Cerebellar nuclear complex (tissue), 1 donor: Measurements from ENCODE around the gene KRT2.

Experiments used
- DNase-seq, 2 experiments: peaks; one replicate each; lab custom pipeline; 2025; lab: John Stamatoyannopoulos, UW

KRT2 gene

DNA sequence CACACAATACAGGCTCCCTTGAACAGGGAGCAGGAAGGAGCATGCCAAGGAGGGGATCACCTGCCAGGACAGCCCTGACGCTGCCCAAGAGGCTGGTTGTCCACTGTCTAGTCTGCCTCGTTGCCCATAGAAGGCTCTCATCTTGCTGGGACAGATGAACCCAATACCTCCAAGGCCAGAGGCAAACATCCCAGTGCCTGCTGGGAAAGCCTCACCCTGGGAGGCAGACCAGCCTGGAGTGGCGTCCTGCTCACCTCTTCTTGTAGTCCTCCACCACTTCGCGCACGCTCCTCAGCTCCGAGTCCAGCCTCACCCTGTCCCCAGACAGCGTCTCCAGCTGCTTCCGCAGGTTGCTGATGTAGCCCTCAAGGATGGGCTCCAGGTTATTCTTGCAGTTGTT, 36.1 kb downstream of the KRT2 start:
- no peak for DNase-seq

DNA sequence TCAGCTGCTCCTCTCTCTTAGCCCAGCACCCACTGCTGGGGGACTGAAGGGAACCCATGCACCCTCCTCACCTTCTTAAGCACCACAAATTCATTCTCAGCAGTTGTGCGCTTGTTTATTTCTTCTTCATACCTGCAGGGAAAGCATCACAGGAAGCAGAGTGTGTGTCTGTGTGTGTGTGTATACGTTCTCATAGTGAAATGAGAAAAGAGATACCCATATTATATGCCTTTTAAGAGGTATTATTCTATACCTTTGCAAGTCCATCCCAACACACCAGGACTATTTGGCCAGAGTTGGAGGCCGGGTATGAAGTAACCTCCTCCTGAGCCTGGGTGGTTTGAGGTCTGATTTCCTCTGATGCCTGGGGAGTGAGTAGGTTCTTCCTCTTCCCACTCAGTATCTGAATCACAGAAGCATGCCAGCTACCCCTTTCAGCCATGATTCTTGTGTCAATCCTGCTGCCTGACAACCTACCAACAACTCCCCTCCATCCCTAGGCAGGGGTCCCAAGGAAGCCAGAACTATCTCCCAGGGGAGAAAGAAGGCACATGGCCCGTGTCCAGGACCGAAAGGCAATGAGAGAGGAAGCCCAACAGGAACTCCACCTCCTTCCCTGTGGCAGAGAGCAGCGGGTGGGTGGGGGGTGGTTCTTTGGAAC, 36.7 kb downstream of the KRT2 start:
- no peak for DNase-seq

DNA sequence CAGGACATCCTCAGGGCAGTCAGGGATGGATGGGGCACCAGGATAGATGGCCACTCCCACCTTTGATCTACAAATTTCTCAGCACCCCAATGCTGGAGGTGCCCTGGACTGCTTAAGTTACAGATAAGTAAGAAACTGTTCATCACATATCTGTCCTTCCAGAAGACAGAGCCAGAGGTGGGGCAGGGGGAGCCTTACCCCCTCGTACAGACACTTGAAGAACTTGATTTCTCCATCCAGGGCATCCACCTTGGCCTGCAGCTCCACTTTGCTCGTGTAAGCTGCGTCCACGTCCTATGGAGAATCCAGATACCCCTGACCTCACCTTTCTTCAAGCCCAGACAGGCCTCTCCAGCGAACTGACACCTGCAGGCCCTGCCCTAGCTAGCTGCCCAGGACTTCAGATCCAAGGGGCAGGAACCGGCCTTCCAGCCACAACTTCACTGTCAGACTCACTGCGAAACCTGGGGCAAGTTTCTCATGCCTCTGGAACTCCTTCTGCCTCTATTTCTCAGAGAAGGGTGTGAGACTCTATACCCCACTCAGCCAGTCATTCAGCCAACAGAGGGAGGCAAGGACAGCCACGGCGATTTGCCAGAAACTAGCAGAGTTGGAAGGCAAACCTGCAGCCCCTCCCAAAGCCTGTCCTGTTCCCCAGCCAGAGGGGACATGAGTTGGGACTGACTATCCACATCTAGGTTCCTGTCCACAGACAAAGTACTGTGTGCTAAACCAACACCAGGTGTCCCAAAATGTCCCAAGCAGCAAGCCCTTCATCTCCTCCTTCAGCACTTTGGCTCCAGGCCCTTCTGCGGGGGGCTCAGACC, 37.4 kb downstream of the KRT2 start:
- DNase-seq = no peak

DNA sequence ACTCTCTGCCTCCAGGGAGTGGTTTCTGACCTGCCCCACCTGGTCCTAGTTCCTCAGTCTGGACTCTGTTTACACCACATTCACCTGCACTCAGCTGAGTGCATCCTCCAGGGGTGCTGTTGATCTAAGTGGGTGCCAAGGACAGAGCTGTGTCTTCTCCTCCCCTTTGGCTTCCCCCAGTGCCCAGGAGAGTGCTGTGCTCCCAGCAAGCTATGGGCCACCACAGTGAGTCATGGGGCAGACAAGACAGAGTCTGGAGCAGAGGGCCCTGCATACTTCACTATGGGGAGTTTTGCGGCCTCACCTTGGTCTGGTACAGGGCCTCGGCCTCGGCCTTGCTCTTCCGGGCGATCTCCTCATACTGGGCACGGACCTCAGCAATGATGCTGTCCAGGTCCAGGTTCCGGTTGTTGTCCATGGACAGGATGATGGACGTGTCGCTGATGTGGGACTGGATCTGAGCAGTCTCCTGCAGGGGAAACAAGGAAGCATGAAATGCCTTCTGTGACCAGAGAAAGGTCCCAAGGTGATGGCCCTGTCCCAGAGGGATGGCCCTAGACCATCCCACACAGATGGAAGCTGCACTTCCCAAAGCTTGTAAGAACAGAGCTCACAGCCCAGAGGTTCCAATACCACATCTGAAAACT, 38.5 kb downstream of the KRT2 start:
- no peak for DNase-seq

DNA sequence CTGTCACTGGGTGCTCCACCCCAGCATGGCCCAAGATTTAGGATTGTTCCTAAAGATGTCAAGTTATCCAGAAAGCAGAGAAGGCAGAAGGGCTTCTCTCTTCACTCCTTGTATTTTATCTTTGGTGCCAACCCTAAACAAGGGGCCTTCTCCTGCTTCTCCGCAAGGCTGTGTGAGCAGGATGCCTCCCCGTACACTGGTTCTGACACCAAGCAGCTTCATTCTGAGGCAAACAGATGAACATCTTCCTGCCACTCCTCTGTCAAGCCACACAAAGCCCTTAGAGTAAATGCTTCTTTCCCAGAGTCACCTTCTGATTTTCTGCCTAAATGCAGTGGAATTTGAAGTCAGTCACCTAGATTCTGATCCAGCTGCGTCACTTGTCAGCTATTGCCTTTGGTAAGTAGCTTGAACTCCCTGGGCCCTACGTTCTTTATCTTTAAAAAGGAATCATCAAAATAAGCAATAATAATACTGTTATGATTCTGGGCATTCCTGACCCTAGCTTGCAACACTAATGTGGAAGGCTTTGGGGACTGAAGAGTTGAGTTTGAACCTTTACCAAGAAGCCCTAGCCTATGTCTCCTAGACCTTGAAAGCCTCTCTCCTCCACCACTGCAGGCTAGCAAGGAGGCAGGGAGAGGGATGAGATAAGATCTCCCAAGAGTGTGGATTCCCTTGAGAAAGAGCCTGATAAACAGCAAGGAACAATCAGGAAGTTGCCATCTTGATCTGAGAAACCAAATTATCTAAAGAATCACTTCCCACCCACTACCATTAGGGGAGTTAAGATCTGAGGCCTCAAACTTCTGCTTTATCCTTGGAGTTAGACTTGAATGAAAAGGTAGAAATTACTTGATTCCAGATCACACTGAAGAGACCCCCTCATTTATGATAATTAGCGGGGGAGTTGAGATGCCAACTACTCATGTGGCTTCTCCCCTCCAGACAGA, 39.3 kb downstream of the KRT2 start:
- no peak for DNase-seq

DNA sequence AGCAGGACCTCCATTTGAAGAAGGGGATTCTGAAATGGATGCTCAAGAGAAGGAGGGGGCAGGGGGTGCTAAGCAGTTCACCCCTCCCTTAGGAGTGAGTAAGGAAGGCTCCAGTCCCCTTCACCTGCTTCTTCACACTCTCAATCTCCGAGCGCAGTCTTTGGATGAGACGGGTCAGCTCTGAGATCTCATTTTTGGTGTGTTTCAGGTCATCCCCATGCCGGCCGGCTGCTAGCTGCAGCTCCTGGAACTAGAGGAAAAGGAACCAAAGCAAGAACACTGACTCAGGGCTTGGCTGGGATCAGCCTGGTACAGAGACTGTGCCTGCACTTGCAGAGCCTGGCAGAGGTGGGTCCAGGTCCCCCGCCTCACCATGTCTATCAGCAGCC, 40.9 kb downstream of the KRT2 start:
- DNase-seq = no peak

DNA sequence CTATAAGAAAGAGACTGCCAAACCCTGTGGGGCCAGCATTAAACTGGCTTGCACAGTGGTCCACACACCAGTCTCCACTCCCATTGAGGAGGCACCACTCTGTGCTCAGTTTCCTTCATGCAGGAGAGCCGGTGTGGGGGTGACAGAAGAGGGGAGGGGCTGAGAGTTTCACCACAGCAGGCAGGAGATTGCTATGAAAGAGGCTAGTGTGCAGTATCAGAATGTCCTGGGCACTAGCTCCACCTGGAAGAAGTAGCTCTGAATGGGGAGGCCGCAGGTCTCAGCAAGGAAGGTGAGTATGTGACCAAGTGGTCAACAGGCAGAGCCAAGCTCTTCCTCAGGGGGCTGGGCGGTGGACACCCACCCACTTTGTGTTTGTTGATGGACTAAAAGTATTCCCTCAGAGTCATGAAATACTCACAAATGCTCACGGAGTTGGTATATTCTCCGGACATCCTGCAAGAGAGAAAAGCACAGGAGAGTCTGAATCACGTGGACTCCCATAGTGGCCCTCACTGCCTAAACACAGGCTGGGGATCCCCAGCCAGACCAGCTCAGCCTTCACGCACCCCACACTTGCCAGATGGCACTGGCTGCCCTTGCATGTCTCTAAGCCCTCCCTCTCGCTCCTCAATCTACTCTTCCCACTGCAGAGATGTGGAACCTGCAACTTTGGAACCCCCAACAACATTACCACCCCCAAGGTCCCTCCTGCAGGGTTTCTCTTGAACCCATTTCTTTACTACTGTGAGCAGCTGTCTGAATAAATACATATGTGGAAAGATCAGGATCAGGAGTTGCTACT, 43.0 kb downstream of the KRT2 start:
- no peak for DNase-seq

DNA sequence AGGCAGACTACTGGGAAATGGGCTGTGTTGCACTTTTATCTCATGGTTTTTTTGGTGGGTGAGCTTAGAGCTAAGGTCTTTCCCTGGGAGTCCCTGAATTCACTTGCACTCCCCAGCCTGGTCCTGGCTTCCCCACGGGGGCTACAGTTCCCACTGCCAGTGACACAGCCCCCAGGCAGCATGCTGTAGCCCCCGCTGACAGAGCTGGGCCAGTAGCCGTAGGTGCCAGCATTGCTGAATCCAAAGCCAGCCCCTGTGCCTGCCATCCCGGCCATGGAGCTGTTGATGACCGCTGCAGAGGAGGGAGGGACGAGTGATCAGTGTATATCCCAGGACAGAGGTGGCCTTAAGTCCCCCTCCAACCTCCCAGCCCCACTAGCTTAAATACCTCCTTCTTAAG, 43.9 kb downstream of the KRT2 start:
- no peak for DNase-seq

DNA sequence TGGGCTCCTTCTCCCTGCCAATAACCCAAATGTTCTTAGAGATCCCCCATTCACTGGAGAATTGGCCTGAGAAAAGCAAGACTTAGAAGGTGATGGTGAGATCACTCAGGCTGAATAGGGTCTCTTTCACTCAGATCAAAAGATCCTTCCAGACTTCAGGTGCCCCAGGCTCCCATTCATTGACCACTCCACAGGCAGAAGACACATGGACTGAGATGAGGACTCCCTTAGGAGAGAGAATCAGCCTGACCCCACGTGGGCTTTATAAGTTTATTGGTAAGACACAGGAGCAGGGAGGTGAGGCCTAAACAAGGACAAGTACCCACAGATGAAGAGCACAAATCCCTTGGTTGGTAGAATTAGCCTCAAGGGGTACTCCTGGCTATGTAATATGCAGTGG, 44.7 kb downstream of the KRT2 start:
- DNase-seq = no peak

DNA sequence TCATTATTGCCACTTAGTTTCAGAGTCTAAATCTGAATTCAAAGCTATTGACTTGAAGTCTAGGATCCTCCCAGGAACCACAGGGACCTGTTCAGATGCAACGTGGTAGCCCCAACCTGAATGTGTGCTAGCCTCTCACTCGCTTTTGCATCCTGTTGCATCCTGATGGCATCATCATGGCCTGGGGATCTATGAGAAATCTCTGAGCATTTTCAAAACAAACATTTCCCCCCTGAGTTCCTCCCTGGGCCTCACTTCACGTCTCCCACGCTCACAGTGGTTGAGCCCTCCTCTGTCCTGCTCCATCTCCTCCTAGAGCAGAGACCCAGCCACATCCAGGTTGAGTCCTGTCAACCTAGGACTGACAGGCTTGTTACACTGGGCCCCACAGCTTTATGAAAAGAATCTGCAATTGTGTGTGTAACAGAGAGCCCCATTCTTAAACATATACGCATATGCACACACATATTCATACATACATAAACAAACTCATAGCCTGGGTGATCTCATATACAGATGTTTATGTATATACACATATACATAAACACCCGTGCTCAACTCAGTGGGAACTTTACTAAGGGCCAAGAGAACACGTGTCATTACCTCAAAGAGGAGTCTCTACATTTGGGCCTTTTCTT, 45.3 kb downstream of the KRT2 start:
- no peak for DNase-seq

DNA sequence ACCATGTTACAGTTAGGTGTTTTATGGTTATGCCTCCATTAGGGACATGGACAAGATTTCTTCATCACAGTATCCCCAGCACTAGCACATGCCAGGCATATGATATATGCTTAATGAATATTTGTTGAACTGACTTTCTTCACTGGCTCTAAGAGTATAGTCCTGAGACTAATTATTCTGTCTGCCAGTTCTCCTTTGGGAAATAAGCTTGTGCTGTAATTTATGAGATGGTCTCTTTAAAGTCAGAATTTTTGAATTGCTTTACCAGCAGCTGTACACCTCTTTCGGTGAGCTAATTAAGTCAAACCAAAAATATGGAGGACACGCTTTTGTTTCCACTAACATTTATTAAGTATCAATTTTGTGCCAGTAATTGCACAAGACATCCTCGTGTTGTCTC, 45.9 kb downstream of the KRT2 start:
- DNase-seq = no peak

DNA sequence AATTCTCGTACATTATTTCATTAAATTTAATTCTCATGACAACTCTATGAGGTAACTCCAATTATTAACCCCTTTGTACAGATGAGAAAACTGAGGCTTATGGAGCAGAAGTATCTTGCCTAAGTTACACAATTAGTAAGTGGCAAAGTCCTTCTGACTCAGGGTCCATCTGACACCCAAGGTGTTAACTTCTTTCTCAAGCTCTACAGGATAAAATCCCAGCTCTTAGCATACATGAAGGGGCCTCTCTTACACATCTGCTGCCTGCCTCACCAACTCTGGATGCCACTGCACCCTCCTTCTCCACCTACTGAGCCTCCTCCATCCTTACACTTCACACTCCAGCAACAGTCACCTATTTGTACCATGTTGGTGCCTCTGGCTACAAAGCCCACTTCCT, 46.5 kb downstream of the KRT2 start:
- no peak for DNase-seq

DNA sequence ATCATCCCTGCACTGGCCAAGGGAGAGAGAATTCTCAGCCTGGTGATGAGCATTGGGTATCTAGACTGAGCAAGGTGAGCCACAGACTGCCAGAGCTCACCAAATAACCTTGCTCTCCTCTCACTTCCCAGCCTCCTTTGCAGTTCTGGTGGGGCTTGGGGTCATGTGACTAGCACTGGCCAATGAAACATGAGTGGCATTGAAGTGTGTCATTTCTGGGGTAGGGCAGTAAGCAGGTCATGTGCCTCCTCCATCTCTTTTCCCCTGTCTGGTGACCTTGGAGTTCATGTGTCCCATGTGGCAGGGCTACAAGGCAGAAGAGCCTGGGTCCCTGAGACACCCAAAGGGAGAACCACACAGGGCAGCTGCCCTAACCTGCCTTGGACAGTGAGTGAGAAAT, 47.2 kb downstream of the KRT2 start:
- no peak for DNase-seq

DNA sequence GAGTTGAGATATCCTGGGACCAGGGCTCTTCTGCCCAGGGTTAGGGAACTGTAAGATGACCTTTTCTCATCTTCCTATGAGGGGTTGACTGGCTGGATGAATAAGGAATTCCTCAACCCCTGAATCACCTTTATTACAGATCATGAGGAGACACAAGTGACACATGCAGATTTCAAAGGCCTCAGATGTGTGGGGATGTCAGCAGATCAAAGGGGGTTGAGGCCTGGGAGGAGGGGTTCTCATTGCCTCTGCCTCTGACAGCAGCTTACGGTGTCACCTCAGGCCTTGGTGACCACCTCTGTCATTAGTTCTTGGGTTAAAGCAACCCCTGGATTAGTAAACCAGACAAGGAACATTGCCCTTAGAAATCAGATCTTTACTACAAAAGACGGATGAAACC, 48.7 kb downstream of the KRT2 start:
- no peak for DNase-seq

DNA sequence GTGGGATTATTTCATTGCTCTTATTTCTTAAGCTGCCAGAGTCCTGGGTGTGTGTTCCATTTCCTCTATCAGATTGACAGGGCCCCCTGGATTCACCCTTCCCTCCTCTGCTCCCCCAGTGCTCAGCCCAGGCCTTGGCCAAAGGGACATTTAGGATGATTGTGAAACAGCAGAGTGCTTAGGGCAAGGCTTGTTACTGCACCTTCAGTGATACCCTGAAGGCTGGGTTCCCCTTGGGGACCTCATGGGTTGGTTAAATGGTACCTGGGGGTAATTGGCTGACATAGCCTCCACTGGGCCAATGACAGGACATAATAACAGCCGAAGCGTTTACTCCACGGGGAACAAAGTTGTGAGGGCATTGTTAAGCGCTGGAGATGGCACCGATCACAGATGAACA, 49.5 kb downstream of the KRT2 start:
- no peak for DNase-seq

DNA sequence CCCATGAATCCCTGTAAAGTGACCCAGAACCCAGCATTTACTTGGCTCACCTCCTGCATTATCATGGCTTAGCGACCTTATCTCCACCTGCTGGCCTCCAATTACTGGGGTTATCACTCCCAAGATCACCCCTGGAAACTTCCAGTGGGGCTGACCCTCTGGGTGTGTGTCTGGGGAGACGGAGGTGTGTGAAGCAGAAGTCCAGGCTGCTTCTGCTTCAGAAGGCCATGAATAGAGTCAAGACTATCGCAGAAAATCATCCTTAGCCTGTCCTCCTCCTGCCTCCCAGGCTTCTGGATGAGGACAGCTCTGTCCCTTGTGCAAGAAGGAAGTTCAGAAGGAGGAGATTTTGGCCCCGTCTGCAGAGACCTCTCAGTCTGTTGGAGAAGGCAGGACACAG, 50.3 kb downstream of the KRT2 start:
- no peak for DNase-seq

DNA sequence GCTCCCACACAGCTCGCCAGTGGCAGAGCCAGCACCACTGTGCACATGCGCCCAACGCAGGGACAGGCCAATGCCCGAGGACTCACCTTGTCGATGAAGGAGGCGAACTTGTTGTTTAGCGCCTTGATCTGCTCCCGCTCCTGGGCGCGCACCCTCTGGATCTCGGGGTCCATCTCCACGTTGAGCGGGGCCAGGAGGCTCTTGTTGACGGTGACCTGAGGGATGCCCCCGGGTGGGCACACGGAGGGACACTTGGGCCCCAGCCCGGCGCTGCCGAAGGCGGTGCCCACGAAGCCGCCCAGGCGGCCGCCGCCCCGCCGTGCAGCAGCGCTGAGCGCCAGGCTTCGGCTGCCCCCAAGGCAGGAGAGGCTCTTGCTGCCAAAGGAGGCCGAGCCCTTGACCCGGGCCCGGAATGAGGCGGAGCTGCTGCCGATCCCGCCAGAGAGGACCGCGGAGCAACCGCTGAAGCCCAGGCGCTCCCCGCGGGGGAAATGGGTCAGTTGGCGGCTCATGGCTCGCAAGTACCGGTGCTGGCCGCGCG, 51.0 kb downstream of the KRT2 start, which contains the start of gene KRT72:
Gene KRT72 (minus strand): TSS at position 523 of the 541 bp plus-strand sequence. CDS start 11 bp downstream, at position 512.
- DNase-seq = no peak

DNA sequence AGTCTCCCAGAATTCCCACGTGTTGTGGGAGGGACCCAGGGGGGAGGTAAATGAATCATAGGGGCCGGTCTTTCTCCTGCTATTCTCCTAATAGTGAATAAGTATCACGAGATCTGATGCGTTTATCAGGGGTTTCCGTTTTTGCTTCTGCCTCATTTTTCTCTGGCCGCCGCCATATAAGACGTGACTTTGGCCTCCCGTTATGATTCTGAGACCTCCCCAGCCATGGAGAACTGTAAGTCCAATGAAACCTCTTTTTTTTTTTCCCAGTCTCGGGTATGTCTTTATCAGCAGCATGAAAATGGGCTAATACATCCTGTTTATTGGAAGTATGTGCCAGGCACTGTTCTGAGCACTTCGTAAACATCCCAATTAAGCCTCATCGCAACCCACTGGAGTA, 51.5 kb downstream of the KRT2 start:
- no peak for DNase-seq

DNA sequence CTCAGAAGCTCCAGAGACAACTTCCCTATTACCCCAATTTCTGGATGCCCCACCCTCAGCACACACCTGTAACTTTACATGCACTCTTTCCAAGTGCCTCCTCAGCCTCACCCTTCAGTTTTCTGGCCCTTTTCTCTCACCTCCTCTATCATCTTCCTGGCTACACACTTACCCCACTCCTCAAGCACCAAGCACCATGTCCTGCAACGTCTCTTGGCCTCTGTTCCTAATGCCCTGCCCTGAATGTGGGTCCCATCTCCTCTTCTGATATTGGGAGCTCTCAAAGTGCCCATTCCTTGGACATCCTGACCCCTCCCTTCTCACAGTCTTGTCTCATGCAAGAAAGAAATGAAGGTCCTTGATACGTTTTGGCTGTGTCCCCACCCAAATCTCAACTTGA, 51.9 kb downstream of the KRT2 start:
- DNase-seq = no peak

DNA sequence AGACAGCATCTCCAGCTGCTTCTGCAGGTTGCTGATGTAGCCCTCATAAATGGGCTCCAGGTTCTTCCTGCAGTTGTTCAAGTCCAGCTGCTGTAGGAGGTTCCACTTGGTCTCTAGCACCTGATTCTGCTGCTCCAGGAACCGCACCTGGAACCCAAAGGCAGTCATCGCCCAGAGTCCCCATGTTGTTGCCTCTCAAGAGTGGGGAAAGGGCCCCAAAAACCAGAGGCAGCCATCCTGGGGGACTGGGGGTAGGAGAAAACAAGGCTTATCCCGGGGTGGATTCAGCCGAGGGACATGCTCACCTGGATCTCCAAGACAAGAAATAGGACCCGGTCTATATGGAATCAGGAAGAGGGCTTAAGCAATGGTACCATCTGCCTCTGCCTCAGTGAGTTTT, 53.0 kb downstream of the KRT2 start:
- no peak for DNase-seq
